Kidney (tissue), 14 donors: ENCODE results near the gene MED13. TPM values are rescaled to one million over a fixed set of nuclear protein-coding genes. Genes with fewer than 3 reads are reported as not detected.
"Not testable (repeated sequence)": the region's sequence is repeated elsewhere in the genome, so short reads cannot be mapped to it uniquely, and the experiment has no call there.

Experiments used
- DNase-seq, 5 donors: peaks; one replicate each; pipeline ENCODE4 v3.0.0-alpha.2; 2013 to 2020
- FAIRE-seq: peaks from 2 replicates; lab custom pipeline; 2012; peaks lifted over from hg19 to GRCh38; lab: Jason Lieb, UNC
- H3K27ac ChIP-seq, 2 donors: one replicate each; pipeline ENCODE4 v1.7.0; 2013; ENCODE audit warnings: low read depth in 2 of 2, low read length in 2 of 2, inconsistent platforms in 1 of 2
- H3K27me3 ChIP-seq: one replicate; pipeline ENCODE4 v1.7.1; 2013; ENCODE audit warnings: low read length, inconsistent platforms; ENCODE audit not compliant: control insufficient read depth, insufficient read depth
- H3K36me3 ChIP-seq, 3 donors: one replicate each; pipeline versions ENCODE4 v1.7.0 to v1.7.1; 2013; ENCODE audit warnings: low read length in 3 of 3, control low read depth in 1 of 3, inconsistent platforms in 1 of 3; ENCODE audit not compliant: insufficient read depth in 3 of 3, control insufficient read depth in 2 of 3
- H3K4me1 ChIP-seq, 3 donors: one replicate each; pipeline versions ENCODE4 v1.7.0 to v1.7.1; 2013; ENCODE audit warnings: low read length in 3 of 3, inconsistent platforms in 1 of 3, low read depth in 1 of 3; ENCODE audit not compliant: control insufficient read depth in 2 of 3, insufficient read depth in 2 of 3
- H3K4me3 ChIP-seq, 3 donors: one replicate each; pipeline versions ENCODE4 v1.7.0 to v1.8.1; 2013; ENCODE audit warnings: low read length in 3 of 3, control low read depth in 1 of 3, inconsistent platforms in 1 of 3
- H3K9ac ChIP-seq, 3 donors: one replicate each; pipeline versions ENCODE4 v1.7.0 to v1.7.1; 2013; ENCODE audit warnings: low read length in 3 of 3, control low read depth in 1 of 3, inconsistent platforms in 1 of 3
- H3K9me3 ChIP-seq, 3 donors: one replicate each; pipeline versions ENCODE4 v1.7.0 to v1.7.1; 2013; ENCODE audit warnings: low read length in 3 of 3, control low read depth in 1 of 3, inconsistent platforms in 1 of 3; ENCODE audit not compliant: control insufficient read depth in 2 of 3, insufficient read depth in 1 of 3
- CTCF ChIP-seq: IDR thresholded peaks from 3 replicates; pipeline ENCODE4 v1.5.1; 2012; ENCODE audit warnings: mild to moderate bottlenecking, moderate library complexity, borderline replicate concordance; ENCODE audit not compliant: insufficient read depth; ENCODE audit errors: extremely low read depth
- intact Hi-C: fragments of 100-400 bp; cut with DNase I; formaldehyde crosslinking; loops from one replicate; pipeline ENCODE4 v1.11.1; 2022
- polyA plus RNA-seq: library from polyadenylated mRNA; stranded (reverse); fragments of 350-450 nt; fragmentation: Illumina TruSeq; extraction: RNeasy Lipid Tissue Mini Kit (QIAGEN cat#74804); gene quantifications from one replicate; pipeline ENCODE4 v1.2.3, GENCODE V29; 2014; ENCODE audit warnings: low read depth, low replicate concordance; ENCODE audit not compliant: insufficient read depth
- total RNA-seq: library from RNA; stranded (reverse); fragmentation: NEBNext Ultra II Directional; extraction: Animal tissue kit (Norgen Biotek cat#: 25700); gene quantifications from one replicate; pipeline ENCODE4 v1.2.1, GENCODE V29; 2021
- donor health status: control.
- donor health status: control.
- donor health status: control.
- donor health status: control.
- donor health status: control.
- donor health status: DM: yes; HTN: yes; CAD: no.
- donor health status: Normal renal cell carcinoma (clear cell type).

MED13 gene
- total and polyA plus RNA-seq, 2 donors from 2014 or later: 6.4 to 73.6 TPM

GRCh38 chr17:62076864-62077788, 12.0 kb upstream of the MED13 start:
- H3K27me3 ChIP-seq: no peaks in the 10 kb centered on the region
- DNase-seq (no peak), FAIRE-seq (no peak)
- TF ChIP-seq CTCF: no peak
- H3K4me3 ChIP-seq: no peak overlapping the region
- no peaks in the 10 kb centered on the region for H3K9me3 ChIP-seq
- H3K9ac ChIP-seq: no peak overlapping the region
- intact Hi-C loops: no loop called here
- H3K4me1 ChIP-seq: no peaks in the 10 kb centered on the region
- no peak overlapping the region for H3K27ac ChIP-seq
- no peaks in the 10 kb centered on the region for H3K36me3 ChIP-seq

DNA sequence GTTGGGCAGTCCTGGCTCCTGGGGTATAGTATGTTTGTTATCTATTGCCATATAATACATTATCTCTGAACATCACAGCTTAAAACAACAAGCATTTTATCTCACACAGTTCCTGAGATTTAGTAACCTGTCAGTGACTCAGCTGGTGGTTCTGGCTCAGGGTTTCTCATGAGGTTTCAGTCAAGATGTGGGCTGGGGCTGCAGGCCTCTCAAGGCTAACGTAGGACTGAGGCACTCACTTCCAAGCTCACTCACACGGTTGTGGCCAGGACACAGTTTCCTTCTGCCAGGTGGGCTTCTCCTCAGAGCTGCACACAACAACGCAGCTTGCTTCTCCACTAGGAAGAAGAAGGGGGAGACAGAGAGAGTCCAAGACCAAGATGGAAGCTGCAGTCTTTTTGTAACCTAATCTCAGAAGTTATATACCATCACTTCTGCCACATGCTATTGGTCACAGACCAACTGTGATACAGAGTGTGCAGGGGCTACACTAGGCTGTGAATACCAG, 10.3 kb upstream of the MED13 start:
- Histone ChIP-seq H3K9ac (no peak overlapping the region), H3K27me3 (no peaks in the 10 kb centered on the region), H3K4me3 (no peak overlapping the region), H3K36me3 (no peaks in the 10 kb centered on the region), H3K27ac (no peak overlapping the region), H3K4me1 (no peaks in the 10 kb centered on the region), H3K9me3 (no peaks in the 10 kb centered on the region)
- FAIRE-seq (no peak), DNase-seq (no peak)
- intact Hi-C loops: no loop called here
- no peak for TF ChIP-seq CTCF

DNA sequence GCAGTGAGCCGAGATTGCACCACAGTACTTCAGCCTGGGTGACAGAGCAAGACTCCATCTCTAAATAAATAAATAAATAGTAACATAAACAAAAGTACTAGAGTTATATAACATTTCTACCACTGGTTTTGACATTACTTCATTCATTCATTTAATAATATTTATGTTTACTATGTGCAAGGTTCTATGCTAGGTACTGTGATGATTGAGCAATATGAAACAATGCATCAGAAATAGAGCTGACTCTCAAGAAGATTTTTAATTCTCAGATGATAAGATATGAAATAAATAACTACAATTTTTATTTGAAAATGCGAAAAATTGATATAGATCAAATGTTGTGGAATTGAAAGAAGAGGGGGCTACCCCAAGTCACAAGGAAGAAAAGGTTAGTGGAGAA, 8.9 kb upstream of the MED13 start:
- intact Hi-C loops: no loop called here
- TF ChIP-seq CTCF: no peak
- H3K9ac ChIP-seq: no peak overlapping the region
- DNase-seq: no peak
- no peaks in the 10 kb centered on the region for H3K4me1 ChIP-seq
- FAIRE-seq: no peak
- H3K36me3 ChIP-seq: no peaks in the 10 kb centered on the region
- no peak overlapping the region for H3K4me3 ChIP-seq
- no peaks in the 10 kb centered on the region for H3K9me3 ChIP-seq
- no peaks in the 10 kb centered on the region for H3K27me3 ChIP-seq
- H3K27ac ChIP-seq: no peak overlapping the region

DNA sequence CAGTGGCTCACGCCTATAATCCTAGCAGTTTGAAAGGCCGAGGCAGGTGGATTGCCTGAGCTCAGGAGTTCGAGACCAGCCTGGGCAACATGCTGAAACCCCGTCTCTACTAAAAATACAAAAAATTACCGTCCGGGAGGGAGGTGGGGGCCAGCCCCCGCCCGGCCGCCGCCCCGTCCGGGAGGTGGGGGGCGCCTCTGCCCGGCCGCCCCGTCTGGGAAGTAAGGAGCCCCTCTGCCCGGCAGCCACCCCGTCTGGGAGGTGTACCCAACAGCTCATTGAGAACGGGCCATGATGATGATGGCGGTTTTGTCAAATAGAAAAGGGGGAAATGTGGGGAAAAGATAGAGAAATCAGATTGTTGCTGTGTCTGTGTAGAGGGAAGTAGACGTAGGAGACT, 7.8 kb upstream of the MED13 start:
- H3K27ac ChIP-seq, H3K9me3 ChIP-seq, H3K4me3 ChIP-seq, DNase-seq, H3K36me3 ChIP-seq, H3K9ac ChIP-seq, intact Hi-C loops, FAIRE-seq, H3K27me3 ChIP-seq, H3K4me1 ChIP-seq: not testable (repeated sequence)
